ENCODE measurements around the gene ULK2.

Gene ULK2

GRCh38 chr17:19731626-19732025, 136.1 kb downstream of the ULK2 start:
- FAIRE-seq (no peak), DNase-seq (ENCODE audit: insufficient read length, low spot score) (no peak)

- no peak for FAIRE-seq
- no peak for DNase-seq (ENCODE audit: insufficient read length, low spot score)
Observed at GRCh38 chr17:19730843-19731242, 136.9 kb downstream of the ULK2 start.

GRCh38 chr17:19729900-19730299, 137.8 kb downstream of the ULK2 start:
- FAIRE-seq = no peak
- DNase-seq (ENCODE audit: insufficient read length, low spot score) = no peak

- DNase-seq (ENCODE audit: insufficient read length, low spot score) (no peak), FAIRE-seq (no peak)
Observed at GRCh38 chr17:19728084-19728495, 139.6 kb downstream of the ULK2 start.

GRCh38 chr17:19727501-19728078, 140.1 kb downstream of the ULK2 start:
- no peak for DNase-seq (ENCODE audit: insufficient read length, low spot score)
- FAIRE-seq = no peak

GRCh38 chr17:19726631-19727376, 140.9 kb downstream of the ULK2 start:
- DNase-seq (ENCODE audit: insufficient read length, low spot score) (no peak), FAIRE-seq (no peak)

GRCh38 chr17:19725486-19725885, 142.2 kb downstream of the ULK2 start:
- FAIRE-seq (no peak), DNase-seq (ENCODE audit: insufficient read length, low spot score) (no peak)

- FAIRE-seq = no peak
- DNase-seq (ENCODE audit: insufficient read length, low spot score) = no peak
Observed at GRCh38 chr17:19724501-19725420, 143.0 kb downstream of the ULK2 start.

GRCh38 chr17:19723964-19724363, 143.8 kb downstream of the ULK2 start:
- DNase-seq (ENCODE audit: insufficient read length, low spot score) (no peak), FAIRE-seq (no peak)
